GM19468 (cell line): ENCODE measurements around the gene TRPM4.
"Not testable (repeated sequence)": the region's sequence is repeated elsewhere in the genome, so short reads cannot be mapped to it uniquely, and the experiment has no call there.

ENCODE experiments used
- ATAC-seq: cut with Tn5 transposase; IDR thresholded peaks from one replicate; pipeline ENCODE4 v1.9.1; 2021; ENCODE audit warnings: mild to moderate bottlenecking, moderate library complexity, moderate number of reproducible peaks; ENCODE audit not compliant: unreplicated experiment; ENCODE audit errors: extremely low read depth

Gene TRPM4

GRCh38 chr19:49126575-49126974 is 31.0 kb upstream of the TRPM4 start:
- ATAC-seq, result no peak

- ATAC-seq, result not testable (repeated sequence)
Measured at GRCh38 chr19:49127225-49127624, 30.4 kb upstream of the TRPM4 start.

- ATAC-seq, result peak; percentile 15
Measured at GRCh38 chr19:49127674-49128544, 29.7 kb upstream of the TRPM4 start.

- no peak for ATAC-seq
Measured at GRCh38 chr19:49128545-49129237, 28.9 kb upstream of the TRPM4 start.

- no peak for ATAC-seq
Measured at GRCh38 chr19:49129238-49129583, 28.4 kb upstream of the TRPM4 start.

- ATAC-seq, result no peak
Measured at GRCh38 chr19:49130325-49130724, 27.3 kb upstream of the TRPM4 start.

- no peak for ATAC-seq
Measured at GRCh38 chr19:49132974-49133609, 24.5 kb upstream of the TRPM4 start.

GRCh38 chr19:49133621-49134454 is 23.8 kb upstream of the TRPM4 start:
- ATAC-seq, result no peak

- ATAC-seq, result no peak
Measured at GRCh38 chr19:49135686-49136085, 21.9 kb upstream of the TRPM4 start.

GRCh38 chr19:49136771-49137171 is 20.8 kb upstream of the TRPM4 start:
- ATAC-seq, result no peak

- no peak for ATAC-seq
Measured at GRCh38 chr19:49140951-49141350, 16.6 kb upstream of the TRPM4 start.

GRCh38 chr19:49141352-49141751 is 16.2 kb upstream of the TRPM4 start:
- no peak for ATAC-seq

GRCh38 chr19:49142866-49143335 is 14.7 kb upstream of the TRPM4 start:
- ATAC-seq, result no peak

- ATAC-seq, result no peak
Measured at GRCh38 chr19:49145573-49146407, 11.8 kb upstream of the TRPM4 start.

- not testable (repeated sequence) for ATAC-seq
Measured at GRCh38 chr19:49146408-49146770, 11.2 kb upstream of the TRPM4 start.

GRCh38 chr19:49148044-49148682 is 9.4 kb upstream of the TRPM4 start:
- no peak for ATAC-seq

GRCh38 chr19:49148784-49149651 is 8.6 kb upstream of the TRPM4 start:
- ATAC-seq, result no peak

- no peak for ATAC-seq
Measured at GRCh38 chr19:49149652-49150105, 7.9 kb upstream of the TRPM4 start.
